GM19025 (cell line): Measurements from ENCODE around the gene SLC18A3.

Source experiments
- ATAC-seq: cut with Tn5 transposase; IDR thresholded peaks from one replicate; pipeline ENCODE4 v1.9.1; 2021; ENCODE audit warnings: mild to moderate bottlenecking, low read depth, moderate library complexity; ENCODE audit not compliant: unreplicated experiment

The SLC18A3 gene

GRCh38 chr10:49647985-49648795 is 38.1 kb downstream of the SLC18A3 start:
- ATAC-seq: no peak

- no peak for ATAC-seq
Observed at GRCh38 chr10:49649294-49649693, 39.2 kb downstream of the SLC18A3 start.

GRCh38 chr10:49649936-49650723 is 40.0 kb downstream of the SLC18A3 start:
- ATAC-seq: no peak

- no peak for ATAC-seq
Observed at GRCh38 chr10:49650724-49651034, 40.6 kb downstream of the SLC18A3 start.

- ATAC-seq: no peak
Observed at GRCh38 chr10:49651039-49651835, 41.1 kb downstream of the SLC18A3 start.

GRCh38 chr10:49651917-49652316 is 41.8 kb downstream of the SLC18A3 start:
- no peak for ATAC-seq

GRCh38 chr10:49652421-49653272 is 42.5 kb downstream of the SLC18A3 start:
- no peak for ATAC-seq

GRCh38 chr10:49653273-49653929 is 43.3 kb downstream of the SLC18A3 start:
- ATAC-seq: no peak

- ATAC-seq: no peak
Observed at GRCh38 chr10:49654036-49654693, 44.1 kb downstream of the SLC18A3 start.

- ATAC-seq: no peak
Observed at GRCh38 chr10:49655099-49655498, 45.0 kb downstream of the SLC18A3 start.

- no peak for ATAC-seq
Observed at GRCh38 chr10:49656845-49657493, 46.9 kb downstream of the SLC18A3 start.

GRCh38 chr10:49657606-49658005 is 47.5 kb downstream of the SLC18A3 start:
- no peak for ATAC-seq

GRCh38 chr10:49661140-49661856 is 51.2 kb downstream of the SLC18A3 start:
- no peak for ATAC-seq
